GM12878 (cell line): Measurements from ENCODE around the gene SLC5A1. TPM values are rescaled to one million over a fixed set of nuclear protein-coding genes. Genes with fewer than 3 reads are reported as not detected.
A peak's percentile ranks its signal among the peaks of the same experiment; 100 is the strongest.
"Not testable (repeated sequence)": the region's sequence is repeated elsewhere in the genome, so short reads cannot be mapped to it uniquely, and the experiment has no call there.

ENCODE experiments used
- ATAC-seq: fragments of 200-7000 bp; cut with Tn5 transposase; 3 replicates; pipeline ENCODE4 v1.9.1; 2020; ENCODE audit warnings: mild to moderate bottlenecking, moderate library complexity
- BruUV-seq: library from RNA; stranded (reverse); fragments of 400-500 nt; replicated peaks from 2 replicates; lab custom pipeline; 2021; lab: Mats Ljungman, UMichigan
- CTCF ChIA-PET: fragments of 300-600 bp; sonication (Branson Sonifier 250); formaldehyde crosslinking; extraction: SDS; loops from one replicate; lab custom pipeline; 2021; ENCODE audit warnings: inconsistent platforms; lab: Yijun Ruan, JAX
- POLR2A ChIA-PET: fragments of 350-600 bp; formaldehyde crosslinking; extraction: SDS; loops from one replicate; lab custom pipeline; 2021; ENCODE audit warnings: inconsistent platforms; lab: Charles Lee
- RAD21 ChIA-PET: fragments of 300-600 bp; sonication (Branson Sonifier 250); formaldehyde crosslinking; loops from one replicate; lab custom pipeline; 2023; ENCODE audit warnings: antibody characterized with exemption; ENCODE audit not compliant: unreplicated experiment; lab: Charles Lee
- SMC1A ChIA-PET: fragments of 300-600 bp; sonication (Branson Sonifier 250); formaldehyde crosslinking; loops from one replicate; lab custom pipeline; 2023; ENCODE audit not compliant: unreplicated experiment, uncharacterized antibody; lab: Charles Lee
- DNase-seq: peaks from one replicate; pipeline ENCODE4 v3.0.0-alpha.2; 2011; ENCODE audit warnings: low read depth, low spot score
- FAIRE-seq: peaks from 3 replicates; lab custom pipeline; 2011; peaks lifted over from hg19 to GRCh38; lab: Jason Lieb, UNC
- H2AFZ ChIP-seq: 2 replicates; pipeline ENCODE4 v1.6.0; 2011; ENCODE audit warnings: low read depth, low read length, control low read depth; ENCODE audit not compliant: control insufficient read depth
- H3K27ac ChIP-seq: 2 replicates; pipeline ENCODE4 v1.5.1; 2011; ENCODE audit warnings: control low read depth; ENCODE audit not compliant: control insufficient read depth, insufficient read depth
- H3K27me3 ChIP-seq, 2 experiments: replicated peaks in 1 of 2; 2 replicates each; pipeline versions ENCODE4 v1.6.0 to v1.6.1; 2011; ENCODE audit warnings: low read length in 1 of 2; ENCODE audit not compliant: control insufficient read depth in 2 of 2, insufficient read depth in 2 of 2
- H3K36me3 ChIP-seq, 2 experiments: 2 replicates each; pipeline ENCODE4 v1.5.1; 2011; ENCODE audit warnings: low read length in 1 of 2; ENCODE audit not compliant: control insufficient read depth in 2 of 2, insufficient read depth in 2 of 2
- H3K4me1 ChIP-seq: 2 replicates; pipeline ENCODE4 v1.6.1; 2011; ENCODE audit warnings: mild to moderate bottlenecking, low read length, moderate library complexity, mixed read lengths; ENCODE audit not compliant: control insufficient read depth, insufficient read depth
- H3K4me2 ChIP-seq: 2 replicates; pipeline ENCODE4 v1.6.0; 2011; ENCODE audit warnings: control low read depth; ENCODE audit not compliant: control insufficient read depth, insufficient read depth
- H3K4me3 ChIP-seq: fragments of 200-600 bp; sonication (generic); 2 replicates; pipeline ENCODE4 v1.5.1; 2016
- H3K79me2 ChIP-seq: 2 replicates; pipeline ENCODE4 v1.6.0; 2011; ENCODE audit warnings: low read length; ENCODE audit not compliant: control insufficient read depth, insufficient read depth
- H3K9ac ChIP-seq: 2 replicates; pipeline ENCODE4 v1.8.0; 2011; ENCODE audit warnings: low read length, control low read depth, mixed read lengths; ENCODE audit not compliant: control insufficient read depth, insufficient read depth
- H3K9me3 ChIP-seq: replicated peaks from 3 replicates; pipeline ENCODE4 v1.5.1; 2011; ENCODE audit warnings: mild to moderate bottlenecking, low read length; ENCODE audit not compliant: control insufficient read depth, insufficient read depth
- H4K20me1 ChIP-seq: 2 replicates; pipeline ENCODE4 v1.6.0; 2011; ENCODE audit not compliant: control insufficient read depth, insufficient read depth
- HDGF ChIP-seq: fragments of 450-650 bp; IDR thresholded peaks from 2 replicates; pipeline ENCODE4 v1.6.1; 2016; ENCODE audit warnings: antibody characterized with exemption
- IRF4 ChIP-seq: IDR thresholded peaks from 2 replicates; pipeline ENCODE4 v1.6.1; 2011; ENCODE audit warnings: low read depth, low read length
- MLLT1 ChIP-seq: fragments of 450-650 bp; IDR thresholded peaks from 2 replicates; pipeline ENCODE4 v1.6.1; 2016; ENCODE audit warnings: mild to moderate bottlenecking
- PKNOX1 ChIP-seq: fragments of 450-650 bp; IDR thresholded peaks from 2 replicates; pipeline ENCODE4 v1.6.1; 2016; ENCODE audit warnings: mild to moderate bottlenecking
- RUNX3 ChIP-seq: IDR thresholded peaks from 2 replicates; pipeline ENCODE4 v1.6.1; 2012; ENCODE audit warnings: low read length, inconsistent platforms
- WGBS: methylation state at CpG from one replicate; pipeline ENCODE4 v1.1.6; 2016; ENCODE audit warnings: low lambda C conversion rate; ENCODE audit not compliant: insufficient replicate concordance, insufficient coverage; ENCODE audit errors: missing lambda C conversion rate; 5-methylcytosine and 5-hydroxymethylcytosine counted together
- in situ Hi-C: fragments of 300-500 bp; cut with MboI; formaldehyde crosslinking; loops from 9 replicates; pipeline ENCODE4 v1.14.3; 2018; ENCODE audit warnings: mixed read lengths
- intact Hi-C: fragments of 100-400 bp; cut with micrococcal nuclease; formaldehyde crosslinking; loops from one replicate; pipeline ENCODE4 v1.14.2; 2022; ENCODE audit not compliant: unreplicated experiment
- polyA plus RNA-seq, 11 experiments: library from polyadenylated mRNA; depleted of rRNA in 4 of 11; unstranded in 6 of 11; stranded (reverse) in 5 of 11; fragments of >200 nt; fragmentation: Nextera tagmentation in 4 of 11; fragmentation: Illumina TruSeq in 1 of 11; extraction: Ambion mirVana in 4 of 11; extraction: Trizol in 1 of 11; gene quantifications; 1 replicate in 1 of 11; 2 replicates in 10 of 11; pipeline versions ENCODE4 v1.2.1 to v1.2.3, GENCODE V29; 2011 to 2016; ENCODE audit warnings: inconsistent platforms in 2 of 11, missing spikeins in 2 of 11, low read depth in 1 of 11
- total RNA-seq, 4 experiments: library from RNA; depleted of rRNA in 3 of 4; stranded (reverse); fragments of >200 nt in 3 of 4; fragmentation: Illumina TruSeq in 1 of 4; extraction: Trizol in 1 of 4; gene quantifications; 2 replicates each; pipeline versions ENCODE4 v1.2.1 to v1.2.3, GENCODE V29; 2013 to 2021

The SLC5A1 gene
- total and polyA plus RNA-seq, 10 of the 15 experiments (the other 5 are each of a cell fraction or from before 2014, with no cell fraction given), result 0.01 TPM; not detected in 9

DNA sequence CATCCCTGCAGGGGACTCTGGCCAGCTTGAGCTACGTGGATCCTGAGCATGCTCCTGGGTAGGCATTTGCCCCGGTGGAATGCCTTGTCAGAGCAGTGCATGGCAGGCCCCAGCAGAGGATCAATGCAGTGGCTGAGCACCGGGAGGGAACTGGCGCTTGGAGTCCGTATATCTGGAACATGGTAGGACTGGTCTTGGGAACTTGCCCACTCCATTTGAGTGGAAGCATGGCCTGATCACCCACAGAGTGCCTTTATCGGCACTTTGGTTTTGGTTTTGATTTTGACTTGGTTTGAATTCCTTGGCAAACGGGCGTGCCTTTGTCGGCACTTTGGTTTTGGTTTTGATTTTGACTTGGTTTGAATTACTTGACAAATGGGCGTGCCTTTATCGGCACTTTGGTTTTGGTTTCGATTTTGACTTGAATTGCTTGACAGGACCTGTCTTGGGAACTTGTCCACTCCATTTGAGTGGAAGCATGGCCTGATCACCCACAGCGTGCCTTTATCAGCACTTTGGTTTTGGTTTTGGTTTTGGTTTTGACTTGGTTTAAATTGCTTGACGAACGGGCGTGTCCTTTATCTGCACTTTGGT, 94.8 kb downstream of the SLC5A1 start:
- BruUV-seq, intact Hi-C loops, H3K9me3 ChIP-seq, RAD21 ChIA-PET, H3K27ac ChIP-seq, in situ Hi-C loops, H3K36me3 ChIP-seq, H3K79me2 ChIP-seq, POLR2A ChIA-PET, H3K4me1 ChIP-seq, SMC1A ChIA-PET, H3K9ac ChIP-seq, CTCF ChIA-PET, H4K20me1 ChIP-seq, H3K27me3 ChIP-seq: not testable (repeated sequence)
- FAIRE-seq, result peak; percentile 65
- Histone ChIP-seq H3K4me3 (peak overlapping the region; percentile 64), H3K4me2 (peak overlapping the region; percentile 98), H2AFZ (peak overlapping the region; percentile 96)
- ATAC-seq, result peak; percentile 63
- 0 out of 2 replicates have a peak, but pooled peaks have one; percentile 41 for TF ChIP-seq HDGF
- TF ChIP-seq IRF4, result 0 out of 2 replicates have a peak, but pooled peaks have one; percentile 5
- peak; percentile 91 for TF ChIP-seq MLLT1
- peak; percentile 61; the same call in 1 of the 2 replicates for TF ChIP-seq PKNOX1
- TF ChIP-seq RUNX3, result peak; percentile 45
- peak; percentile 38 for DNase-seq
- 17% methylated on average over 16 of the region's 16 CpGs for WGBS

DNA sequence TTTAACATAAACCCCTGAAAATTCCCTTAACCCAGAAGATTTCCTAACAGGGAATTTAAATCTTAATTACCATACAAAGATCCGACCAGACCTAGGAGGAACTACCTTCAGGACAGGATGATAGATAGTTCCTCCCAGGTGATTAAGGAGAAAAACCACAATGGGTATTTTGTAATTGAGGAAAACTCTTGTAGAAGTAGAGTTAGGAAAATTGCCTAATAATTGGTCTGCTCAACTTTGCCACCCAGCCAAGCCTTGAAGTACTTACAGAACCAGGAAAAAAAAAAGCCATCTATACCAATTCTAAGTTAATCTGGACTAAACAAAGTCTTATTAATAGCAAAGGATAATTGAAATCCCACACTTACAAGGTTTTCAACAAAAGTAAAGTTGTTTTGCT, 95.5 kb downstream of the SLC5A1 start:
- CTCF ChIA-PET, result interaction anchor here (0.6 kb wide), 1 partner anchor 92 kb away, joined by 3 read pairs; no protein-coding TSS in a partner anchor
- H3K4me3 ChIP-seq, FAIRE-seq, H3K4me2 ChIP-seq, H3K9ac ChIP-seq, H4K20me1 ChIP-seq, in situ Hi-C loops, ATAC-seq, SMC1A ChIA-PET, POLR2A ChIA-PET, DNase-seq, BruUV-seq, intact Hi-C loops, H3K9me3 ChIP-seq, H3K36me3 ChIP-seq, RAD21 ChIA-PET, H3K79me2 ChIP-seq, H3K27ac ChIP-seq, H3K4me1 ChIP-seq, H3K27me3 ChIP-seq: not testable (repeated sequence)
- 0% methylated on average over 1 of the region's 1 CpG for WGBS
- peak overlapping the region; percentile 96 for H2AFZ ChIP-seq
